Measurements from ENCODE around the gene MED13L.
A peak's percentile ranks its signal among the peaks of the same experiment; 100 is the strongest.

Gene MED13L

DNA sequence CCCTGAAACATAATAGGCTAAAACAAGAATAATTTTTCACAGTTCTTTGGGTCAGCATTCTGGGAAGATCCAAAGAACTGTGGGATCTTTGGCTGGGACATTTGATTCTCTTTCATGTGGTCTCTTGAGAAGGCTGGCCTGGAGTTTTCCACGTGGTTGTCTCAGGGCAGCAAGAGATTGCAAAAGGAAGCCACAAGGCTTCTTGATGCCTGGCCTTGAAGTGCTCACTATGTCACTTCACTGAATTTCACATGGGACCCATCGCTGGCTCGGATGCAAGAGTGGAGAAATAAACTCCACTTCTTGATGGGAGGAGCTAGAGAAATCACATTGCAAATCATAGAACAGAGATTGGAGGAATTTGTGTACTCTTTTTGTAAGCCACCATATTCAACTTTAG lies 343.4 kb downstream of the MED13L start:
- no peak for DNase-seq

DNA sequence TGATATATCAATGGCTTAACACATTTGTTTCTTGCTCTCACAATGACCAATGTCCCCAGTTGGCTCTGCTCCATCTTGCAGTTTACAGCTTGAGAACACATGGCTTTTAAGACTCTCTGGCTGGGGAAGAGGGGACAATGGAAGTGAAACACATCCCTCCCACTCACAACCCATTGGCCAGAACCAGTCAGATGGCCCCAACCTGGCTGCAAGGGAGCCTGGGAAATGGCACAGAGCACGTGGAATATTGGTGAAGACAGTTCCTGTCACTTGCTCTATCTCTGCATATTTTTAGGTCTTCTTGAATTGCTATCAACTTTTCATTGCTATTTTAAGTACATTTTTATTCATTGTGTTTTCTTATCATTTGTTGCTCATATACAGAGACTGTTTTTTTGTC lies 345.4 kb downstream of the MED13L start:
- no peak for DNase-seq

DNA sequence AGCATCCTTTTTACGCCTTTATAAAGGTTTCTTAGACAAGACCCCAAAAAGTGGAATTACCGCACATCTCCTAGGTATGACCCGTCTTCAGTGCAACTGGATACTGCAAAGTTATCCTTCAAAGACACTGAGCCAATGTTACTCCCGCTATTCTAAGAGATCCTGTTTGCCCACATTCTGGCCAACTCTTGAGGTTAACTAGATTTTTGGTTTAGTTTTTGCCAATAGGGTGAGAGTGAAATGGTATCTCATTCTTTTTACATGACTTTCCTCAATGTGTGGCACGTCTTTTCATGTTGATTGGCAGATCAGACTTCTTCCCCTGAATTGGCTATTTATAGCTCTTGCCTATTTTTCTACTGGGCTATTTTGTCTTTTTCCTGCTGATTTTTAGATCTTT lies 347.2 kb downstream of the MED13L start:
- no peak for DNase-seq

DNA sequence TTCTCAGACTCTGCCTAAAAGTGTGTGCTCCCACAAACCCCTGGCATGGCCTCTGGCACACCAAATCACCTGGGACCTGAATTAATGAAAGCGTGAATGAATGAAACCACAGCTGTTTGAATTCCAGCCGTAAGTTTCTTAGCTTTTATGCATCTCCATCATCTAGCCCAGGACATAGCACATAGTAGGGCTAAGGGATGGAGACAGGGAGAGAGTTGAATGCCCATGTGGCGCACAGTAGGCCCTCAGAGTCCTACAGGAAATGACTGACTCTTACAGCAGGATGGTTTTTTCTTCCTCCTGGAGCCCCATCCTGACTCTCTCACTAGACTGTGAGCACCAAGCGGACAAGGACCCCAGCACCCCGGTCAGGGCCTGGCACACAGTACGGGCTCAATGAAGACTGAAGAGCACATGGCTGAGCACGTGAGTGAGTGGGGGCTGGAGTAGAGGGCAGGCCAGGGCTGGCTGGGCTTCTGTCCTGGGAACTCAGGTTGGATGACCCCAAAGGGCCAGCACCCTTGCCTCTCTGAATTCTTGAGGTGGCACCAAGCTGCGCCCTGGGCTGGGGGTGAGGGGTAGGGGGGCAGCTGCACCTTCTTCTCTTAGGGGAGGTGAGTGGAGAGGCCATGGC lies 351.3 kb downstream of the MED13L start:
- no peak for DNase-seq

DNA sequence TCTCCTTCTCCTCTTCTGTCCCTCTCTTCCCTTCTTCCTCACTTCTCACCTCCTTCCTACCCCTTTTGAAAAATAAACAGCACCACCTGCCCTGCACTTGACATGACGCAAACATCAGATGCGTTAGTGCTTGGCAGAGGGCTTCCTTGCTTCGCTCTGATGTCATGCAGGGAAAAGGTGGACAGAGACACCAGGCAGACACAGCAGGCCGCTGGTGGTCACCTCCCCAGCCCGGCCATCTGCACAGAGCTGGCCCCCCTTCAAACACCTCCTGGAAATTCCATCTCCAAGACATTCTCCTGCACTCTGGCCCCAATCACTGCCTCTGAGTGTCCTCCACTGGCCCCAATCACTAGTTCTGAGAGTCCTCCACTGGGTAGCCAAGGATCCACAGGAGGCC lies 353.6 kb downstream of the MED13L start:
- no peak for DNase-seq

DNA sequence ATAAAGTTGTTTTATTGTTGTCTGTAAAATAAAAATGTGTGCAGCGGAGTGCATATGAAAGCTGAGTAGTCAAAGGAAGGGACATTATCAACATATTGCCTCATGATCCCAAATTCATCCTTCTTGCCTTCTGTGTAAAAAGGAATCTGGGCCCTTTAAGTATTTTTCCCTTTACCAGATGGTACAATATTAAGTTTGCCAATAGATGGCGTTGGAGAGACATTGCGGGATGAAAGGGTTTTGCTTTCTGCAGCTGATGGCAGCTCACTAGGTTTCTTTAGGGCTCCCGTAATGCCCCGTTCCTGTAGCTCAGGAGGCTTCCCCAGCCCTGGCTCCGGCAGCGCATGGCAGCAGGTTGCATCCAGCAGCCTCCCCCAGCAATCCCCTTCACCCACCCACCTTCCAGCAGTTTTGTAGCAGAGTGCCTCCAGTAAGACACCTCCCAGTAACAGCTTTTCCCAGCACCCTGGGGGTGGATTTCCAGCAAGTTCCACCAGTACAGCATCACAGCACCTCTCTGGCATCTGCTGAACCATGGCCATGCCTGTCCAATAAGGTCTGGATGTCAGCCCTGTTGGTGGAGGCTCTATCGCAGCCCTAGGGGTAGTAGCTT lies 354.4 kb downstream of the MED13L start:
- DNase-seq: no peak

DNA sequence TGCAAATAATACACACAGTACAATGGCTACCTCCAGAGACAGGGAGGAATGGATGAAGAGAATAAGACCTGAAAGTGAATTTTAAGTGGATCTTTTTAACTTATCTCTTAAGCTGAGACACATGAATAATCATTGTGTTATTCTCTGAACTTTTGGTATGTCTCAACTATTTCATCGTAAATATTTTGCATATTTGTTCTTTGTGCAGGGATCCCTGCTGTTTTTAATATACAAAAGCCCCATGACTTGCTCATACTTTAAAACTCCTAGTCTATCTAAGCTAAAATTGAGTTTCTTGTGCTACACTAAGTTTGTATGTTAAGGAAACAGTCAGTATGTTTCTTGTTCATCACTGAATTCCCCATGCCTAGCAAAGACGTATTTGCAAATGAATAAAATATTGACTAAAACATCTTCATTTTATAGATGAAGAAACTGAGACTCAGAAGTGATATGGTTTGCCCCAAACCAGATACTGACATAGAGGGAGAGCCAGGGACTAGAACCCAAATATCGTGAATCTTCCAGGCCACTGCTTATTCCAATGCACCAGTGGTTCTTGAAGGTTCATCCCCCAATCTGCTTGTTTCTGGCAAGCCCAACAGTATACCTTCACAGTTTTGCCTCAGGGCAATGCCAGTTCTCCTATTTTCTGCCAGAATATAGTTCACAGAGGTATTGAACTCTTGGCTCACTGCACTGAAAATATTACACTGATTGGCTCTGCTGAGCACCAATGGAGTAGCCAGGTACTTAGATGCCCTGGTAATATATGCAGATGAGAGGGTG lies 356.9 kb downstream of the MED13L start:
- no peak for DNase-seq

DNA sequence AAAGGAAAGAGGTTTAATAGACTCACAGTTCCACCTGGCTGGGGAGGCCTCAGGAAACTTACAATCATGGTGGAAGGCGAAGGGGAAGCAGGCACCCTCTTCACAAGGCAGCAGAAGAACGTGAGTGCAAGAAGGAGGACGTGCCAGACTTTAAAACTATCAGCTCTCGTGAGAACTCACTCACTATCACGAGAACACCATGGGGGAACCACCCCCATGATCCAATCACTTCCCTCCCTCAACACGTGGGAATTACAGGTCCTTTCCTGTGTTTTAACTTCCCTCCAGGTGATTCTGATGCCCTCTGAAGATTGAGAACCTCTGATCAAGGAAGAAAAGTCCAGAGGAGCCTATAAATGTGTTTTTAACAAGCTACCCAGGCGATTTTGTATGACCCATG lies 358.7 kb downstream of the MED13L start:
- no peak for DNase-seq

DNA sequence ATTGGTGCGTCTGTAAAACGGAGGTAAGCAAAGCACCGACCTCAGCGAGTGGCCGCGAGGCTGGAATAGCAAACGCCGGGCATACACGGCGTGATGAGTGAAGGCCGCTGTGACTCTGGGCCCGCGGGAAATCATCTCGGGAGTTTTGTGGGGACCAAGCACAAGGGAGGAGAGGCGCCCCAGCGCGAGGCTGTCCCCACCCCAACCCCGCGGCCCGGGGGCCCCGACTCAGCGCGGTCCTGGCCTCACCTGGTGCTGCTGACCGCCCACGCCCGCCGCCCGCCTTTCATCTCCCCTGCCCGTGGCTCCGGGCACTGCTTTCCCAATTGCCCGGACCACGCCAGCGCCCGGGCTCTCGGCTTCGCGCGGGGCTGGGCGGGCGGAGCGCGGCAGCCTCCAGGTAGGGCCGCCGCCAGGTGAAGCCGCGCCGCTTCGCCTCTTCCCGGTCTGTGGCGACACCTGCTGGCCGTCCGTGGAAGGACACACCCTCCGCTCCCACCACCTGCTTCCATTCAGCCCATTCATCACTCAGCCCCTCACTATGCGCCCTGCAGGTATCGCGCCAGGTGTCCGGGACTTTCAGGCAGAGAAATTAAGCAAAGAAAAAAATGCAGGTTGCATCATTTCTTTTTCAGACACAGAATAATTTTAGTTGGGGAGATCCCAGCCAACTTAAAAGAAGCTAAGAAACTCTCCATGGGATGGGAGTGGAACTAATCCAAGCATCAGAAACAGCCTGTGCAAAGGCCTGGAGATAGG lies 360.4 kb downstream of the MED13L start:
- DNase-seq: peak in 5 of 14 donors; percentile 2 to 46 (median 18)

DNA sequence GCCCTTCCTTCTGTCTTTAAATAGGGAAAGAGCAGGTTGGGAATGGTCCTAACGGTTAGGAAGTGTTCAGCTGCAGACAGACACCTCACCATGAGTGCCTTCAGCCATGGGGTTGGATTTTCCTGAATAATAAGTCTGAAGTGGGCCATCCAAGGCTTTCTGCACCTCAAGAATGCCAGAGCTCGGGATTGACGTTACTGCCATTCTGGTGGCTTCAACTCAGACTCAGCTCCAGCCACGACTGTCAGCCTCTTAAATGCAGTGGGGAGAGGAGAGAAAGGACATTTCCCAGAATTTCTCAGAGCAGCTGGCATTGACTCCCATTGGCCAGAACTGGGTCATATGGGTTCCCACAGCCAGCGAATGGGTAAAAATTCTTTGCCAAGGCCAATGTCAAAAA lies 363.4 kb downstream of the MED13L start:
- DNase-seq: no peak

DNA sequence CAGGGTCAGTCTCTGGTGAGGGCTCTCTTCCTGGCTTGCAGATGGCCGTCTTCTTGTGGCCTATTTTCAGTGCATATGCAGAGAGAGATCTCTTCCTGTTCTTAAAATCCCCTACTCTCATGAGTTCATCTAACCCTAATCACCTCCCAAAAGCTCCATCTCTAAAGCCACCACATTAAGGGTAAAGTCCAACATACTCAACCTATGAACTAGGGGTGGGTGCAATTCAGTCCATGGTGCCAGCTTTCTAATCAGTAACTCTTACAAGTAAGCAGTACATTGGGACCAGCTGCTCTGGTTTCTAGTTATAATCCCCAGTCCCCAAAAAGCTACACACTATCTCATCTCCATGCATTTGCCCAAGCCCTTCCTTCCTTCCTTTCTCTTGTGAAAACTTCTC lies 365.1 kb downstream of the MED13L start:
- DNase-seq: no peak

DNA sequence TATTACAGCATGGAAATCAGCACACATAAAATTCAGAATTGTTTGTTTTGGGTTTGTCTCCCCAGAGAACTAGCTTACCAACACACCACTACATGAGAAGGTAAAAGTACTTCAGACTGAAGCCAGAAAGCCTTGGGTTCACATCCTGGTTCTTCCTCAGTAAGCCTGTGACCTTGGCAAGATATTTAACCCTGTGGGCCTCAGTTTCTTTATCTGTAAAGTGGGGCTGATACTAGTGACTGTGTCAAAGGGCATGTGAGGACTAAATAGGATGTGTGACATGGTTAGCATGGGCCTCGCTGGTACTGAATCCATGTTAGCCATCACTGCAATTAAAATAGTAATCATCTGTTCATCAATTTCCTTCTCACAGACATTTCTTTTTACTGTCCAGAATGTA lies 366.1 kb downstream of the MED13L start:
- DNase-seq: no peak

DNA sequence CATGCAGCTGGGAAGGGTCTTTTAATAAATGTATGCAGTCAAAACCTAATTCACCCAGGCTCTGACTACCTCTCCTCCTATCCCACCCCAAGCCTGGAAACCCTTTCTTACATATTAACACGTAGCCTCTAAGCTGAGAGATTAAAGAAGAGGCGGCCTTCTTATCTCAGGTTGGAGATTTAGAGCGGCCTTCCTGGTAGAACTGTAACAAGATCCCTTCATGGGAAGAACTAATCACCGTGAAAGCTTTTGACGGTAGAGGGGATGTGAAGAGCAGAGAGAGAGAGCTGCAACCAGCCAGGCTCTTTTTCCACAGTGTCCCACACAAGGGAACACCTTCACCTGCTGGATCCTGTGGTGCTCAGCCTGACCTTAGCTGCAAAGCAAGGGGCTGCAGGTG lies 367.4 kb downstream of the MED13L start:
- no peak for DNase-seq
